SH-SY5Y (cell line): ENCODE data around the gene ZFHX3.

Source experiments
- GATA2 ChIP-seq: IDR thresholded peaks from 2 replicates; pipeline ENCODE4 v1.6.1; 2011; ENCODE audit warnings: mild to moderate bottlenecking, low read depth, low read length
- GATA3 ChIP-seq: IDR thresholded peaks from 2 replicates; pipeline ENCODE4 v1.6.1; 2011; ENCODE audit warnings: low read depth, mild to moderate bottlenecking, low read length, moderate library complexity

DNA sequence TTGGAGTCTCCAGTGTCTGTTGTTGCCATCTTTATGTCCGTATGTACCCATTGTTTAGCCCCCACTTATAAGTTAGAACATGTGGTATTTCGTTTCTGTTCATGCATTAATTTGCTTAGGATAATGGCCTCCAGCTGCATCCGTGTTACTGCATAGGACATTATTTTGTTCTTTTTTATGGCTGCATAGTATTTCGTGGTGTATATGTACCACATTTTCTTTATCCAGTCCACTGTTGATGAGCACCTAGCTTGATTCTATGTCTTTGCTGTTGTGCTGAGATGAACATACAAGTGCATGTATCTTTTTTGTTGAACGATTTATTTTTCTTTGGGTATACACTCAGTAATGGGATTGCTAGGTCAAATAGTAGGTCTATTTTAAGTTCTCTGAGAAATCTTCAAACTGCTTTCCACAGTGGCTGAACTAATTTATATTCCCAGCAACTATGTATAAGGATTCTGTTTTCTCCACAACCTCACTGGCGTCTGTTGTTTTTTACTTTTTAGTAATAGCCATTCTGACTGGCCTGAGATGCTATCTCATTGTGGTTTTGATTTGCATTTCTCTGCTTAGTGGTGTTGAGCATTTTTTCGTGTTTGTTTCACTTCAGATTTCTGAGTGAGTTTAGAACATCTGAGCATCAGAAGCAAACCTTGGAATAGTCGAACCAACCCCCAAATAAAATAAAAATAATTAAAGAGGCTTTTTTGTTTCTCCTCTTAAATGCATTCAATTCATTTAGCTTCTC is 304.7 kb downstream of the ZFHX3 start:
- TF ChIP-seq GATA3 = peak; percentile 46; the same call in 1 of the 2 replicates
- TF ChIP-seq GATA2 = peak; percentile 40; the same call in 1 of the 2 replicates
